Stimulated activated CD4-positive, alpha-beta T cell treated with anti-CD3 and anti-CD28 coated beads, Interleukin-15, amount 100 ng/mL, for 1 hour (primary cell): Measurements from ENCODE around the gene GINS1.

Experiments
- DNase-seq, 2 donors: peaks; one replicate each; pipeline ENCODE4 v3.0.0-alpha.2; 2020; ENCODE audit warnings: low read depth in 1 of 2, low spot score in 1 of 2

Gene GINS1

GRCh38 chr20:25476106-25477013 is 68.9 kb downstream of the GINS1 start:
- no peak for DNase-seq

GRCh38 chr20:25477014-25477882 is 69.8 kb downstream of the GINS1 start:
- DNase-seq: no peak

GRCh38 chr20:25478889-25479568 is 71.6 kb downstream of the GINS1 start:
- no peak for DNase-seq

GRCh38 chr20:25479638-25480037 is 72.2 kb downstream of the GINS1 start:
- DNase-seq: no peak

- no peak for DNase-seq
Observed at GRCh38 chr20:25480156-25480555, 72.7 kb downstream of the GINS1 start.

- no peak for DNase-seq
Observed at GRCh38 chr20:25480797-25481196, 73.3 kb downstream of the GINS1 start.

- DNase-seq: no peak
Observed at GRCh38 chr20:25481235-25481917, 73.9 kb downstream of the GINS1 start.

- DNase-seq: no peak
Observed at GRCh38 chr20:25481918-25482253, 74.4 kb downstream of the GINS1 start.

- DNase-seq: no peak
Observed at GRCh38 chr20:25483431-25484132, 76.1 kb downstream of the GINS1 start.

GRCh38 chr20:25484224-25484846 is 76.9 kb downstream of the GINS1 start:
- DNase-seq: no peak

- DNase-seq: no peak
Observed at GRCh38 chr20:25484911-25485511, 77.5 kb downstream of the GINS1 start.

GRCh38 chr20:25485872-25486271 is 78.4 kb downstream of the GINS1 start:
- no peak for DNase-seq

- no peak for DNase-seq
Observed at GRCh38 chr20:25486377-25486776, 78.9 kb downstream of the GINS1 start.

GRCh38 chr20:25487306-25487705 is 79.8 kb downstream of the GINS1 start:
- DNase-seq: no peak

GRCh38 chr20:25487975-25488374 is 80.5 kb downstream of the GINS1 start:
- DNase-seq: no peak

GRCh38 chr20:25489221-25489871 is 81.9 kb downstream of the GINS1 start:
- no peak for DNase-seq

GRCh38 chr20:25490656-25491445 is 83.4 kb downstream of the GINS1 start:
- DNase-seq: no peak

- no peak for DNase-seq
Observed at GRCh38 chr20:25491446-25492038, 84.1 kb downstream of the GINS1 start.
